DOHH2 (cell line): ENCODE results near the gene STX8.

ENCODE experiments used
- H3F3A ChIP-seq: fragments of 200-600 bp; sonication (generic), shearing (Covaris generic); 2 replicates; pipeline ENCODE4 v1.6.0; 2016; ENCODE audit warnings: antibody characterized with exemption, mild to moderate bottlenecking; ENCODE audit not compliant: control insufficient read depth, insufficient read depth
- H3K27ac ChIP-seq: fragments of 200-600 bp; sonication (generic); 2 replicates; pipeline ENCODE4 v1.5.1; 2014; ENCODE audit warnings: low read depth, mild to moderate bottlenecking, low read length, moderate library complexity
- H3K27me3 ChIP-seq: fragments of 200-600 bp; sonication (generic); 2 replicates; pipeline ENCODE4 v1.6.1; 2014; ENCODE audit warnings: mild to moderate bottlenecking, low read length, mixed read lengths; ENCODE audit not compliant: control insufficient read depth
- H3K36me3 ChIP-seq: fragments of 200-600 bp; sonication (generic); 2 replicates; pipeline ENCODE4 v1.6.1; 2014; ENCODE audit warnings: mild to moderate bottlenecking, low read length, moderate library complexity, mixed read lengths; ENCODE audit not compliant: control insufficient read depth
- H3K4me1 ChIP-seq: fragments of 200-600 bp; sonication (generic); 2 replicates; pipeline ENCODE4 v1.6.1; 2014; ENCODE audit warnings: mild to moderate bottlenecking, low read length, mixed read lengths; ENCODE audit not compliant: control insufficient read depth
- H3K4me2 ChIP-seq: fragments of 200-600 bp; sonication (generic); 2 replicates; pipeline ENCODE4 v1.6.0; 2014; ENCODE audit warnings: mild to moderate bottlenecking, low read length, moderate library complexity
- H3K4me3 ChIP-seq: fragments of 200-600 bp; sonication (generic); 2 replicates; pipeline ENCODE4 v1.5.1; 2014; ENCODE audit warnings: mild to moderate bottlenecking, low read length, mixed read lengths
- H3K79me2 ChIP-seq: fragments of 200-600 bp; sonication (generic); 2 replicates; pipeline ENCODE4 v1.6.1; 2014; ENCODE audit warnings: mild to moderate bottlenecking, low read length, mixed read lengths; ENCODE audit not compliant: control insufficient read depth
- H3K9me2 ChIP-seq: fragments of 200-600 bp; sonication (generic); replicated peaks from 2 replicates; pipeline ENCODE4 v1.6.1; 2014; ENCODE audit warnings: mild to moderate bottlenecking, low read length, mixed read lengths; ENCODE audit not compliant: control insufficient read depth
- H3K9me3 ChIP-seq: fragments of 200-600 bp; sonication (generic); 2 replicates; pipeline ENCODE4 v1.6.1; 2014; ENCODE audit warnings: antibody characterized with exemption, low read length, mixed read lengths; ENCODE audit not compliant: control insufficient read depth, insufficient read depth
- H4K20me1 ChIP-seq: fragments of 200-600 bp; sonication (generic); 2 replicates; pipeline ENCODE4 v1.6.0; 2014; ENCODE audit warnings: low read depth, mild to moderate bottlenecking, antibody characterized with exemption, low read length, moderate library complexity; ENCODE audit not compliant: control insufficient read depth, insufficient read depth
- CTCF ChIP-seq: fragments of 200-600 bp; sonication (generic); IDR thresholded peaks from one replicate; pipeline ENCODE4 v1.5.1; 2014; ENCODE audit warnings: antibody characterized with exemption, mild to moderate bottlenecking, low read depth, low read length; ENCODE audit not compliant: poor library complexity, severe bottlenecking
- EZH2phosphoT487 ChIP-seq: fragments of 200-600 bp; sonication (generic); IDR thresholded peaks from 2 replicates; pipeline ENCODE4 v1.6.1; 2017; ENCODE audit warnings: borderline replicate concordance, mild to moderate bottlenecking, antibody characterized with exemption, low read length, moderate library complexity, mixed read lengths

STX8 gene

DNA sequence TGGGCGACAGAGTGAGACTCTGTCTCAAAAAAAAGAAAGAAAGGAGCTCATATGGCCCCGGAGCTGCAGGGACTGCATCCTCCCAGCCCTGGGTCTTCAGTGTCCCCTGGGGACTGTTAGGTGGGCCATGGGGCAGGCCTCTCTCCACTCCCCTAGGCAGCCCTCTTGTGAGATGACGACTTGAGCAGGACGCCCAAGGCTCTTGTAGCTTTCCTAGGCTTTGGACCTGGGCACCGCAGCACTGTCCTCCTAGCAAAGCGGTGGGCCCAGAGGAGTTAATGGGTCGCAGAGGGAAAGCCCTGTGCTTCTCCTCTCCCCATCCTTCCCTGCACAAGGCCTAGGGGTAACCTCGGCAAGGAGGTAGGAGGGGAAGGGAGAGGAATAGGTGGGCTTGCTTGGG lies 352.1 kb downstream of the STX8 start:
- no peak overlapping the region for H3K4me2 ChIP-seq
- H3K36me3 ChIP-seq, result no peaks in the 10 kb centered on the region
- H3K27me3 ChIP-seq, result no peaks in the 10 kb centered on the region
- no peak for TF ChIP-seq EZH2phosphoT487
- TF ChIP-seq CTCF, result no peak
- no peak overlapping the region for H3K27ac ChIP-seq
- H3K9me2 ChIP-seq, result no peaks in the 10 kb centered on the region
- peaks cover 6% of the 10 kb centered on the region; the same call in 1 of the 2 replicates for H3K4me1 ChIP-seq
- no peaks in the 10 kb centered on the region for H3K9me3 ChIP-seq
- no peaks in the 10 kb centered on the region for H4K20me1 ChIP-seq
- no peaks in the 10 kb centered on the region for H3F3A ChIP-seq
- H3K4me3 ChIP-seq, result no peak overlapping the region
- no peaks in the 10 kb centered on the region for H3K79me2 ChIP-seq

DNA sequence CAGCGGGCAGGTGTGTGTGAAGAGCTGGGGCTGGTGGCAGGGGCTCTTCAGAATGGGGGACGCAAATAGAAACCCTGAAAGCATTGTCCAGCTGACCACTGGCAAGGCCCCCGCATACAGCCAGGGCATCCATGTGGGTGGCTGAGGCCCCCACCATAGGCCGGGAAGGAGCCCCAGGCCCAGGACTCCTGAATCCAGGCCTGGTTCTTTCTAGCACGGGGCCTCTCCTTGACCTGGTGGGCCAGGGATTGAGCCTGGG lies 353.8 kb downstream of the STX8 start:
- Histone ChIP-seq H4K20me1 (no peaks in the 10 kb centered on the region), H3K36me3 (no peaks in the 10 kb centered on the region), H3F3A (no peaks in the 10 kb centered on the region), H3K27me3 (no peaks in the 10 kb centered on the region), H3K27ac (no peak overlapping the region), H3K9me2 (no peaks in the 10 kb centered on the region), H3K9me3 (no peaks in the 10 kb centered on the region), H3K4me1 (peaks cover 5% of the 10 kb centered on the region; the same call in 1 of the 2 replicates), H3K4me2 (no peak overlapping the region), H3K79me2 (no peaks in the 10 kb centered on the region), H3K4me3 (no peak overlapping the region)
- TF ChIP-seq CTCF, result no peak
- no peak for TF ChIP-seq EZH2phosphoT487

- Histone ChIP-seq H3K9me3 (peaks cover 2% of the 10 kb centered on the region; the same call in 1 of the 2 replicates), H3K9me2 (no peaks in the 10 kb centered on the region), H3K27me3 (no peaks in the 10 kb centered on the region), H3K79me2 (no peaks in the 10 kb centered on the region), H3K4me2 (no peak overlapping the region), H3K27ac (no peak overlapping the region), H3F3A (no peaks in the 10 kb centered on the region), H3K36me3 (no peaks in the 10 kb centered on the region), H3K4me3 (no peak overlapping the region), H3K4me1 (no peaks in the 10 kb centered on the region), H4K20me1 (no peaks in the 10 kb centered on the region)
- TF ChIP-seq CTCF, result no peak
- no peak for TF ChIP-seq EZH2phosphoT487
Measured at GRCh38 chr17:9221147-9221921, 354.3 kb downstream of the STX8 start.
